Measurements from ENCODE around the gene FOXK2. TPM values are rescaled to one million over a fixed set of nuclear protein-coding genes. Genes with fewer than 3 reads are reported as not detected.

FOXK2 gene
- total RNA-seq, 1 experiment from 2014 or later = 72.0 TPM

GRCh38 chr17:82609655-82610054 is 90.1 kb downstream of the FOXK2 start:
- Histone ChIP-seq H3K4ac (ENCODE audit: low read depth, low read length) (no peak overlapping the region), H3K23ac (ENCODE audit: insufficient read length, low read depth, low read length) (no peak overlapping the region), H3K9me3 (ENCODE audit: control insufficient read depth, low read depth, low read length) (no peaks in the 10 kb centered on the region), H2BK5ac (ENCODE audit: insufficient read length, low read length) (no peak overlapping the region), H2BK12ac (ENCODE audit: insufficient read length, low read depth, low read length) (no peak overlapping the region), H2AFZ (ENCODE audit: low read length) (no peak overlapping the region), H3K27ac (ENCODE audit: insufficient read length, low read depth, low read length) (no peak overlapping the region), H4K5ac (ENCODE audit: insufficient read length, low read depth, low read length) (no peak overlapping the region), H3K79me1 (ENCODE audit: insufficient read depth, low read depth, low read length, poor library complexity, severe bottlenecking) (no peaks in the 10 kb centered on the region), H3K18ac (ENCODE audit: insufficient read length, low read depth, low read length) (no peak overlapping the region), H2BK15ac (ENCODE audit: low read depth, low read length) (no peak overlapping the region), H3K27me3 (ENCODE audit: insufficient read depth, low read length) (no peaks in the 10 kb centered on the region), H3K56ac (ENCODE audit: insufficient read length, low read depth, low read length) (no peak overlapping the region), H3K79me2 (ENCODE audit: insufficient read depth, low read length) (no peaks in the 10 kb centered on the region), H3T11ph (ENCODE audit: low read length) (no peak overlapping the region), H2AK5ac (ENCODE audit: insufficient read length, low read length) (no peak overlapping the region), H3K4me2 (ENCODE audit: insufficient read depth, insufficient read length, low read length) (no peak overlapping the region), H3K9ac (ENCODE audit: extremely low read depth, insufficient read length, low read length) (no peak overlapping the region), H4K20me1 (ENCODE audit: control insufficient read depth, insufficient read depth, insufficient read length) (no peaks in the 10 kb centered on the region), H4K8ac (replicated peaks; ENCODE audit: insufficient read length, low read depth, low read length) (no peak overlapping the region), H3K4me1 (ENCODE audit: insufficient read depth, low read length) (no peaks in the 10 kb centered on the region), H2BK20ac (ENCODE audit: low read depth, low read length, poor library complexity, severe bottlenecking) (no peak overlapping the region), H2BK120ac (ENCODE audit: low read depth, low read length, poor library complexity, severe bottlenecking) (no peak overlapping the region), H3K23me2 (ENCODE audit: insufficient read length, low read depth, low read length, poor library complexity, severe bottlenecking) (no peaks in the 10 kb centered on the region), H3K14ac (ENCODE audit: insufficient read depth, low read length) (no peak overlapping the region), H4K91ac (ENCODE audit: insufficient read length, low read depth, low read length) (no peak overlapping the region)
- Mint-ChIP-seq H3K4me1 (peaks cover 0 to 4% of the 10 kb centered on the region in 2 experiments; a peak in 1 of 4 replicates), H3K4me3 (no peak overlapping the region), H3K9me3 (peaks cover 0 to 6% of the 10 kb centered on the region in 2 experiments; a peak in 4 of 5 replicates), H3K27ac (no peak overlapping the region), H3K36me3 (ENCODE audit: insufficient read depth in 1 of 3, low read depth in 3 of 3) (peaks cover 16 to 86% (median 71%) of the 10 kb centered on the region in 3 experiments), H3K27me3 (ENCODE audit: low read depth) (no peaks in the 10 kb centered on the region; the same call in 1 of the 2 replicates)
- no CpG with 5 or more reads among the region's 4 CpGs for WGBS (ENCODE audit: extremely low coverage, insufficient read length, low lambda C conversion rate)
- no peak for DNase-seq
- TF ChIP-seq, protein P1, sequence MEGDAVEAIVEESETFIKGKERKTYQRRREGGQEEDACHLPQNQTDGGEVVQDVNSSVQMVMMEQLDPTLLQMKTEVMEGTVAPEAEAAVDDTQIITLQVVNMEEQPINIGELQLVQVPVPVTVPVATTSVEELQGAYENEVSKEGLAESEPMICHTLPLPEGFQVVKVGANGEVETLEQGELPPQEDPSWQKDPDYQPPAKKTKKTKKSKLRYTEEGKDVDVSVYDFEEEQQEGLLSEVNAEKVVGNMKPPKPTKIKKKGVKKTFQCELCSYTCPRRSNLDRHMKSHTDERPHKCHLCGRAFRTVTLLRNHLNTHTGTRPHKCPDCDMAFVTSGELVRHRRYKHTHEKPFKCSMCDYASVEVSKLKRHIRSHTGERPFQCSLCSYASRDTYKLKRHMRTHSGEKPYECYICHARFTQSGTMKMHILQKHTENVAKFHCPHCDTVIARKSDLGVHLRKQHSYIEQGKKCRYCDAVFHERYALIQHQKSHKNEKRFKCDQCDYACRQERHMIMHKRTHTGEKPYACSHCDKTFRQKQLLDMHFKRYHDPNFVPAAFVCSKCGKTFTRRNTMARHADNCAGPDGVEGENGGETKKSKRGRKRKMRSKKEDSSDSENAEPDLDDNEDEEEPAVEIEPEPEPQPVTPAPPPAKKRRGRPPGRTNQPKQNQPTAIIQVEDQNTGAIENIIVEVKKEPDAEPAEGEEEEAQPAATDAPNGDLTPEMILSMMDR (conservative IDR thresholded peaks at IDR 0.05) = no peak

Measured in H9 (cell line).